Stimulated activated CD8-positive, alpha-beta memory T cell treated with anti-CD3 and anti-CD28 coated beads, Interleukin-12 subunit alpha, Interleukin-12 subunit beta, amount 100 ng/mL, for 24 hours (primary cell): ENCODE results near the gene BBLN.

Experiments
- DNase-seq: peaks from one replicate; pipeline ENCODE4 v3.0.0-alpha.2; 2020; ENCODE audit errors: extremely low read depth

BBLN gene

GRCh38 chr9:128145536-128145935 is 14.5 kb upstream of the BBLN start:
- DNase-seq = no peak

- no peak for DNase-seq
Observed at GRCh38 chr9:128145951-128146351, 14.1 kb upstream of the BBLN start.

GRCh38 chr9:128146591-128147120 is 13.4 kb upstream of the BBLN start:
- DNase-seq = no peak

GRCh38 chr9:128148509-128149000 is 11.5 kb upstream of the BBLN start:
- no peak for DNase-seq

GRCh38 chr9:128149001-128149701 is 10.9 kb upstream of the BBLN start, which contains the start of gene LCN2:
LCN2 (plus strand) TSS chr9:128149453; CDS start chr9:128149526, 73 bp downstream.
- DNase-seq = no peak

GRCh38 chr9:128149951-128150593 is 10.0 kb upstream of the BBLN start:
- no peak for DNase-seq

- DNase-seq = no peak
Observed at GRCh38 chr9:128150594-128151308, 9.3 kb upstream of the BBLN start.

GRCh38 chr9:128151309-128152132 is 8.5 kb upstream of the BBLN start:
- DNase-seq = no peak

- DNase-seq = no peak
Observed at GRCh38 chr9:128152133-128153059, 7.7 kb upstream of the BBLN start.

- no peak for DNase-seq
Observed at GRCh38 chr9:128153060-128153946, 6.8 kb upstream of the BBLN start.

- no peak for DNase-seq
Observed at GRCh38 chr9:128153947-128154695, 5.9 kb upstream of the BBLN start.

GRCh38 chr9:128155736-128156500 is 4.1 kb upstream of the BBLN start:
- DNase-seq = no peak

GRCh38 chr9:128159522-128159783 is 612 bp upstream of the BBLN start:
- DNase-seq = no peak

GRCh38 chr9:128160603-128160987 is 530 bp downstream of the BBLN start:
- DNase-seq = no peak

GRCh38 chr9:128161215-128161902 is 1.3 kb downstream of the BBLN start:
- DNase-seq = no peak

GRCh38 chr9:128162215-128163026 is 2.4 kb downstream of the BBLN start:
- DNase-seq = no peak

- DNase-seq = no peak
Observed at GRCh38 chr9:128163027-128163515, 3.0 kb downstream of the BBLN start.
